ENCODE results near the gene PEAR1.

DNA sequence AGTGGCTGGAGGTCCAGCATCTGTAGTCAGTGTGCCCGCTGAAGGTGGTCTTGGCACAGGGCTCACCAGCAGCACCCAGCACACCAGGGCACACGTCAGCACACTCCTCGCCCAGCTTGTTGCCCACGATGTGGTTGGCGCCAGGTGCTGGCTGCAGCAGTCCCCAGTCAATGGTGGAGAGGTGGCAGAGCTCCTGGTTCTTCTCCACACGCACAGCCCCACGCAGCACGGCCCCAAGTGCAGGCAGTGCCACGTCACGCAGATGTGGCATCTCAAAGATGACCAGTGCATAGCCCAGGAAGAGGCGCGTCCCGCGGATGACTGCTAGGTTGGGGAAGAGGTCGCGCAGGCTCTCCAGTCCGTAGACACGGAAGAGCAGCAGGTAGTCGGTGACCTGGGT is 39.8 kb upstream of the PEAR1 start:
- TF ChIP-seq, protein P1, sequence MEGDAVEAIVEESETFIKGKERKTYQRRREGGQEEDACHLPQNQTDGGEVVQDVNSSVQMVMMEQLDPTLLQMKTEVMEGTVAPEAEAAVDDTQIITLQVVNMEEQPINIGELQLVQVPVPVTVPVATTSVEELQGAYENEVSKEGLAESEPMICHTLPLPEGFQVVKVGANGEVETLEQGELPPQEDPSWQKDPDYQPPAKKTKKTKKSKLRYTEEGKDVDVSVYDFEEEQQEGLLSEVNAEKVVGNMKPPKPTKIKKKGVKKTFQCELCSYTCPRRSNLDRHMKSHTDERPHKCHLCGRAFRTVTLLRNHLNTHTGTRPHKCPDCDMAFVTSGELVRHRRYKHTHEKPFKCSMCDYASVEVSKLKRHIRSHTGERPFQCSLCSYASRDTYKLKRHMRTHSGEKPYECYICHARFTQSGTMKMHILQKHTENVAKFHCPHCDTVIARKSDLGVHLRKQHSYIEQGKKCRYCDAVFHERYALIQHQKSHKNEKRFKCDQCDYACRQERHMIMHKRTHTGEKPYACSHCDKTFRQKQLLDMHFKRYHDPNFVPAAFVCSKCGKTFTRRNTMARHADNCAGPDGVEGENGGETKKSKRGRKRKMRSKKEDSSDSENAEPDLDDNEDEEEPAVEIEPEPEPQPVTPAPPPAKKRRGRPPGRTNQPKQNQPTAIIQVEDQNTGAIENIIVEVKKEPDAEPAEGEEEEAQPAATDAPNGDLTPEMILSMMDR (IDR thresholded peaks at IDR 0.05) = no peak
- TF ChIP-seq POLR2A (IDR thresholded peaks at IDR 0.05) (no peak), EP300 (IDR thresholded peaks at IDR 0.05) (no peak)
